Activated CD4-positive, alpha-beta T cell treated with anti-CD3 and anti-CD28 coated beads, Interleukin-2, Interleukin-4, amounts not matched to agents 100 ng/mL and 50 ng/mL, durations not matched to agents 16 hours and 8 hours (primary cell): ENCODE data around the gene KCNT2.
A peak's percentile ranks its signal among the peaks of the same experiment; 100 is the strongest.

ENCODE experiments used
- DNase-seq: peaks from one replicate; pipeline ENCODE4 v3.0.0-alpha.2; 2020; ENCODE audit warnings: low spot score

The KCNT2 gene

GRCh38 chr1:196393742-196394141, 214.5 kb downstream of the KCNT2 start:
- DNase-seq = no peak

GRCh38 chr1:196393282-196393681, 215.0 kb downstream of the KCNT2 start:
- no peak for DNase-seq

- no peak for DNase-seq
Observed at GRCh38 chr1:196387766-196388165, 220.5 kb downstream of the KCNT2 start.

GRCh38 chr1:196385109-196385508, 223.1 kb downstream of the KCNT2 start:
- no peak for DNase-seq

GRCh38 chr1:196382383-196382782, 225.9 kb downstream of the KCNT2 start:
- DNase-seq = no peak

GRCh38 chr1:196381544-196381943, 226.7 kb downstream of the KCNT2 start:
- no peak for DNase-seq

- DNase-seq = no peak
Observed at GRCh38 chr1:196380316-196380715, 227.9 kb downstream of the KCNT2 start.

GRCh38 chr1:196377811-196378210, 230.4 kb downstream of the KCNT2 start:
- no peak for DNase-seq

GRCh38 chr1:196376630-196377328, 231.5 kb downstream of the KCNT2 start:
- no peak for DNase-seq

- DNase-seq = no peak
Observed at GRCh38 chr1:196373798-196374197, 234.4 kb downstream of the KCNT2 start.

GRCh38 chr1:196372896-196373536, 235.2 kb downstream of the KCNT2 start:
- peak; percentile 25 for DNase-seq

GRCh38 chr1:196367838-196368237, 240.4 kb downstream of the KCNT2 start:
- no peak for DNase-seq

GRCh38 chr1:196366817-196367495, 241.3 kb downstream of the KCNT2 start:
- DNase-seq = no peak

GRCh38 chr1:196361112-196361714, 247.0 kb downstream of the KCNT2 start:
- no peak for DNase-seq

- no peak for DNase-seq
Observed at GRCh38 chr1:196357913-196358312, 250.3 kb downstream of the KCNT2 start.

- DNase-seq = no peak
Observed at GRCh38 chr1:196355206-196355786, 252.9 kb downstream of the KCNT2 start.

- no peak for DNase-seq
Observed at GRCh38 chr1:196344453-196344852, 263.8 kb downstream of the KCNT2 start.

- no peak for DNase-seq
Observed at GRCh38 chr1:196324345-196324744, 283.9 kb downstream of the KCNT2 start.

- DNase-seq = no peak
Observed at GRCh38 chr1:196323869-196324268, 284.4 kb downstream of the KCNT2 start.

GRCh38 chr1:196319301-196319700, 288.9 kb downstream of the KCNT2 start:
- DNase-seq = no peak

GRCh38 chr1:196317535-196318522, 290.4 kb downstream of the KCNT2 start:
- DNase-seq = no peak
